ENCODE results near the gene BOLA2B. TPM values are rescaled to one million over a fixed set of nuclear protein-coding genes. Genes with fewer than 3 reads are reported as not detected.

Gene BOLA2B
- 32.4 and 51.9 TPM in 2 replicates for total RNA-seq

GRCh38 chr16:30193615-30194014 is at the start of gene BOLA2B, which contains the start of gene SLX1A:
TSS of gene BOLA2B (minus strand) at chr16:30193666. CDS start at chr16:30193595, 71 bp downstream.
TSS of gene SLX1A (plus strand) at chr16:30193875. CDS start at chr16:30194085, 210 bp downstream.

GRCh38 chr16:30199049-30199448 is 5.6 kb upstream of the BOLA2B start, which contains the start of gene SULT1A3:
TSS of gene SULT1A3 (plus strand) at chr16:30199255. CDS start at chr16:30200729, 1,474 bp downstream.

GRCh38 chr16:30183233-30184095 is 10.0 kb downstream of the BOLA2B start, which contains the start of gene CORO1A:
TSS of gene CORO1A (plus strand) at chr16:30183602. CDS start at chr16:30185210, 1,608 bp downstream.

Other genes starting within 250 kb of the BOLA2B start
- 49.9 and 50.0 TPM in 2 replicates for gene TMEM219, start 231.6 kb downstream of the BOLA2B start, total RNA-seq
- gene TAOK2, start 219.8 kb downstream of the BOLA2B start, total RNA-seq = 20.5 and 43.8 TPM in 2 replicates
- gene HIRIP3, start 198.0 kb downstream of the BOLA2B start, total RNA-seq = 8.2 and 11.7 TPM in 2 replicates
- gene INO80E, start 197.4 kb downstream of the BOLA2B start, total RNA-seq = 14.4 and 19.4 TPM in 2 replicates
- 0.21 TPM in 1 of 2 replicates, not detected in the other for gene DOC2A, start 182.6 kb downstream of the BOLA2B start, total RNA-seq
- not detected in 2 replicates for gene C16orf92, start 170.5 kb downstream of the BOLA2B start, total RNA-seq
- not detected in 2 replicates for gene TLCD3B, start 162.4 kb downstream of the BOLA2B start, total RNA-seq
- 295 and 817 TPM in 2 replicates for gene ALDOA, start 127.9 kb downstream of the BOLA2B start, total RNA-seq
- 136 and 178 TPM in 2 replicates for gene PPP4C, start 117.7 kb downstream of the BOLA2B start, total RNA-seq
- 0.34 and 0.85 TPM in 2 replicates for gene TBX6, start 101.7 kb downstream of the BOLA2B start, total RNA-seq
- gene YPEL3, start 97.5 kb downstream of the BOLA2B start, total RNA-seq = 5.1 and 14.5 TPM in 2 replicates
- 1.8 and 3.8 TPM in 2 replicates for gene GDPD3, start 80.1 kb downstream of the BOLA2B start, total RNA-seq
- gene MAPK3, start 70.4 kb downstream of the BOLA2B start, total RNA-seq = 7.1 and 7.2 TPM in 2 replicates
- 0.78 and 1.0 TPM in 2 replicates for gene CORO1A, start 10.1 kb downstream of the BOLA2B start, total RNA-seq
- gene SLX1A, start 209 bp upstream of the BOLA2B start, total RNA-seq = 19.6 and 47.2 TPM in 2 replicates
- gene SULT1A3, start 5.6 kb upstream of the BOLA2B start, total RNA-seq = 1.0 and 1.9 TPM in 2 replicates
- under 0.01 and 1.8 TPM in 2 replicates for gene NPIPB13, start 54.8 kb upstream of the BOLA2B start, total RNA-seq
- gene CD2BP2, start 161.6 kb upstream of the BOLA2B start, total RNA-seq = 28.9 and 32.1 TPM in 2 replicates
- 21.5 and 35.7 TPM in 2 replicates for gene TBC1D10B, start 176.8 kb upstream of the BOLA2B start, total RNA-seq
- not detected in 2 replicates for gene MYL11, start 181.1 kb upstream of the BOLA2B start, total RNA-seq
- 0.07 TPM in 1 of 2 replicates, not detected in the other for gene SEPTIN1, start 188.9 kb upstream of the BOLA2B start, total RNA-seq
- gene ZNF48, start 201.8 kb upstream of the BOLA2B start, total RNA-seq = 9.0 and 13.0 TPM in 2 replicates
- gene ZNF771, start 213.9 kb upstream of the BOLA2B start, total RNA-seq = 6.0 and 8.2 TPM in 2 replicates
- gene DCTPP1, start 236.4 kb upstream of the BOLA2B start, total RNA-seq = 15.5 and 25.6 TPM in 2 replicates

Data from nasal cavity respiratory epithelium epithelial cell of viscerocranial mucosa (primary cell).